MCF 10A (cell line): ENCODE data around the gene MALSU1. TPM values are rescaled to one million over a fixed set of nuclear protein-coding genes. Genes with fewer than 3 reads are reported as not detected.

Experiments used
- BruUV-seq: library from RNA; stranded (reverse); fragments of 400-500 nt; replicated peaks from 2 replicates; lab custom pipeline; 2021; lab: Mats Ljungman, UMichigan
- CTCF ChIA-PET: fragments of 300-600 bp; sonication (Branson Sonifier 250); formaldehyde crosslinking; extraction: SDS; loops from one replicate; lab custom pipeline; 2021; ENCODE audit warnings: antibody characterized with exemption, inconsistent platforms; lab: Yijun Ruan, JAX
- POLR2A ChIA-PET: fragments of 300-600, 350-650 bp; sonication (Branson Sonifier 250); formaldehyde crosslinking; extraction: SDS; loops from one replicate; lab custom pipeline; 2020; ENCODE audit warnings: antibody characterized with exemption, inconsistent platforms; lab: Yijun Ruan, JAX
- DNase-seq: peaks from one replicate; pipeline ENCODE4 v3.0.0-alpha.2; 2018; ENCODE audit not compliant: unreplicated experiment
- H3K27ac Mint-ChIP-seq: one replicate; pipeline ENCODE4 v1.8.0; 2022; ENCODE audit warnings: mild to moderate bottlenecking, low read depth, mixed read lengths; ENCODE audit not compliant: unreplicated experiment
- H3K27me3 Mint-ChIP-seq: one replicate; pipeline ENCODE4 v1.8.0; 2022; ENCODE audit warnings: mixed read lengths; ENCODE audit not compliant: insufficient read depth, unreplicated experiment
- H3K36me3 Mint-ChIP-seq: one replicate; pipeline ENCODE4 v1.8.0; 2022; ENCODE audit warnings: mild to moderate bottlenecking, moderate library complexity, mixed read lengths; ENCODE audit not compliant: insufficient read depth, unreplicated experiment
- H3K4me1 Mint-ChIP-seq: one replicate; pipeline ENCODE4 v1.8.0; 2022; ENCODE audit warnings: mixed read lengths; ENCODE audit not compliant: insufficient read depth, unreplicated experiment
- H3K4me3 Mint-ChIP-seq: one replicate; pipeline ENCODE4 v1.8.0; 2022; ENCODE audit warnings: mild to moderate bottlenecking, moderate library complexity, mixed read lengths; ENCODE audit not compliant: unreplicated experiment
- H3K9me3 Mint-ChIP-seq: one replicate; pipeline ENCODE4 v1.8.0; 2022; ENCODE audit warnings: mixed read lengths; ENCODE audit not compliant: unreplicated experiment
- CTCF ChIP-seq: fragments of 200-600 bp; IDR thresholded peaks from one replicate; pipeline ENCODE4 v1.8.0; 2022; ENCODE audit warnings: antibody characterized with exemption, mild to moderate bottlenecking; ENCODE audit not compliant: unreplicated experiment
- intact Hi-C: fragments of 100-400 bp; cut with micrococcal nuclease; formaldehyde crosslinking; loops from 2 replicates; pipeline ENCODE4 v1.14.1; 2022
- total RNA-seq: library from RNA; stranded (reverse); gene quantifications from 2 replicates; pipeline ENCODE4 v1.2.3, GENCODE V29; 2022

Gene MALSU1
- total RNA-seq, 1 experiment from 2014 or later = 64.8 TPM

GRCh38 chr7:23338863-23339262, 39.7 kb downstream of the MALSU1 start:
- ChIA-PET POLR2A (interaction anchor here (6.6 kb wide), 1 partner anchor 9 kb away, joined by 88 read pairs; no protein-coding TSS in a partner anchor), CTCF (interaction anchor here (0.8 kb wide), 1 partner anchor 40 kb away, joined by 3 read pairs; the partner anchor contains the start of gene MALSU1)
- H3K9me3 Mint-ChIP-seq = no peaks in the 10 kb centered on the region
- TF ChIP-seq CTCF = no peak
- DNase-seq = no peak
- BruUV-seq = no TSS peak
- peaks cover 16% of the 10 kb centered on the region for H3K4me1 Mint-ChIP-seq
- no peaks in the 10 kb centered on the region for H3K27me3 Mint-ChIP-seq
- intact Hi-C loops = no loop called here
- peaks cover 29% of the 10 kb centered on the region for H3K36me3 Mint-ChIP-seq
- H3K4me3 Mint-ChIP-seq = no peak overlapping the region
- H3K27ac Mint-ChIP-seq = no peak overlapping the region

- Mint-ChIP-seq H3K27me3 (no peaks in the 10 kb centered on the region), H3K9me3 (no peaks in the 10 kb centered on the region), H3K27ac (no peak overlapping the region), H3K4me3 (no peak overlapping the region), H3K36me3 (peaks cover 32% of the 10 kb centered on the region), H3K4me1 (peaks cover 10% of the 10 kb centered on the region)
- DNase-seq = no peak
- CTCF ChIA-PET = interaction anchor here (0.6 to 0.7 kb wide), 2 partner anchors 16 kb away, joined by 3 read pairs; no protein-coding TSS in a partner anchor
- TF ChIP-seq CTCF = no peak
- intact Hi-C loops = no loop called here
- POLR2A ChIA-PET = no interaction called here
- BruUV-seq = no TSS peak
Measured at GRCh38 chr7:23341846-23342598, 42.9 kb downstream of the MALSU1 start.

- intact Hi-C loops = no loop called here
- Mint-ChIP-seq H3K36me3 (peaks cover 24% of the 10 kb centered on the region), H3K4me3 (no peak overlapping the region), H3K9me3 (no peaks in the 10 kb centered on the region), H3K27me3 (no peaks in the 10 kb centered on the region), H3K27ac (no peak overlapping the region), H3K4me1 (peaks cover 20% of the 10 kb centered on the region)
- DNase-seq = no peak
- POLR2A ChIA-PET = interaction anchor here (0.6 to 0.9 kb wide), 2 partner anchors 13 to 77 kb away, joined by 5 to 6 read pairs; no protein-coding TSS in a partner anchor
- CTCF ChIA-PET = no interaction called here
- TF ChIP-seq CTCF = no peak
- BruUV-seq = no TSS peak
Measured at GRCh38 chr7:23343102-23343501, 44.0 kb downstream of the MALSU1 start.

GRCh38 chr7:23343806-23344475, 44.8 kb downstream of the MALSU1 start:
- no TSS peak for BruUV-seq
- DNase-seq = no peak
- intact Hi-C loops = no loop called here
- ChIA-PET POLR2A (interaction anchor here (0.6 to 8.0 kb wide), 2 partner anchors 8 to 12 kb away, joined by 6 to 88 read pairs; no protein-coding TSS in a partner anchor), CTCF (interaction anchor here (0.6 to 1.2 kb wide), 5 partner anchors 8 to 174 kb away, joined by 3 to 5 read pairs (median 4); no protein-coding TSS in a partner anchor)
- no peak for TF ChIP-seq CTCF
- Mint-ChIP-seq H3K27ac (no peak overlapping the region), H3K36me3 (peaks cover 24% of the 10 kb centered on the region), H3K9me3 (no peaks in the 10 kb centered on the region), H3K4me3 (no peak overlapping the region), H3K27me3 (no peaks in the 10 kb centered on the region), H3K4me1 (peaks cover 20% of the 10 kb centered on the region)
